AG10803 (cell line): ENCODE results near the gene TMEM125.

ENCODE experiments used
- DNase-seq: peaks from one replicate; pipeline ENCODE4 v3.0.0; 2010; ENCODE audit warnings: low read depth
- H3K4me3 ChIP-seq: 2 replicates; pipeline ENCODE4 v1.5.1; 2011; ENCODE audit warnings: mild to moderate bottlenecking, low read length, control low read depth
- TF ChIP-seq, protein P1 (sequence below): conservative IDR thresholded peaks from 2 replicates; pipeline ENCODE4 v1.5.1; 2011; ENCODE audit warnings: mild to moderate bottlenecking, low read length, control low read depth, inconsistent platforms

The TMEM125 gene

DNA sequence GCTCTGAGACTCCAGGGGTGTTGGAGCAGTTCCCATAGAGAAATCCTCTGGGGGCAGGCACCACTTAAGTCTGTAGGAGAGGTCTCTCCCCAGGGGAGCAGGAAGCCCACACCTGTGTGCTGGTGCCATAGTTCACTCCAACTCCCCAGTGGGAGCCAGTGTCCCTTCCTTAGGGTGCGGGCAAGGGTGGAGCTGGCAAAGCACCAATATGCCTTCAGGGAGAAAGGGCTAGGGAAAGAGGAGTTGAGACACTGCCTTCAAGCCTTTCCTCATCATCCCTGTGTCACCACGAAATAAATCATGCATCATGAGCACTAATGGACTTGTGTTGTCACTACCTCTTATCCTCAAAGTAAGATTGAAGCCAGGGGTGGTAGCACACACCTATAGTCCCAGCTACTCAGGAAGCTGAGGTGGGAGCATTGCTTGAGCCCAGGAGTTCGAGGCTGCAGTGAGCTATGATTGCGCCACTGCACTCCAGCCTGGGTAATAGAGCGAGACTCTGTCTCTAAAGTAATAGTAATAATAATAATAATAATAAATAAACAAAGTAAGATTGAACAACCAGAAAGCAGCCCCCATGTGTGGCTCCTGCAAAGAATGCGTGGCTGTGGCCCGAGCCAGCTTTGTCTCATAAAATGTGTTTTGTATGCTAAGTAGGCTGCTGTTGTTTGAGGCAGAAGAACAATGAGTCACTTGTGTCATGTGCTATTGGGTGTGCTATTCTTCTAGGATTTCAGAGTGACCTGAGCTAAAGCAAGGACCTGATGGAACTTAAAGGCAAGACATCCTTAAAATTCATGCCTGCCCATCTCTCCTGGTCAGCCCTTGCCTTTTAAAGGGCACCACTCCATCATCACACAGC is 24.3 kb downstream of the TMEM125 start:
- TF ChIP-seq, protein P1, sequence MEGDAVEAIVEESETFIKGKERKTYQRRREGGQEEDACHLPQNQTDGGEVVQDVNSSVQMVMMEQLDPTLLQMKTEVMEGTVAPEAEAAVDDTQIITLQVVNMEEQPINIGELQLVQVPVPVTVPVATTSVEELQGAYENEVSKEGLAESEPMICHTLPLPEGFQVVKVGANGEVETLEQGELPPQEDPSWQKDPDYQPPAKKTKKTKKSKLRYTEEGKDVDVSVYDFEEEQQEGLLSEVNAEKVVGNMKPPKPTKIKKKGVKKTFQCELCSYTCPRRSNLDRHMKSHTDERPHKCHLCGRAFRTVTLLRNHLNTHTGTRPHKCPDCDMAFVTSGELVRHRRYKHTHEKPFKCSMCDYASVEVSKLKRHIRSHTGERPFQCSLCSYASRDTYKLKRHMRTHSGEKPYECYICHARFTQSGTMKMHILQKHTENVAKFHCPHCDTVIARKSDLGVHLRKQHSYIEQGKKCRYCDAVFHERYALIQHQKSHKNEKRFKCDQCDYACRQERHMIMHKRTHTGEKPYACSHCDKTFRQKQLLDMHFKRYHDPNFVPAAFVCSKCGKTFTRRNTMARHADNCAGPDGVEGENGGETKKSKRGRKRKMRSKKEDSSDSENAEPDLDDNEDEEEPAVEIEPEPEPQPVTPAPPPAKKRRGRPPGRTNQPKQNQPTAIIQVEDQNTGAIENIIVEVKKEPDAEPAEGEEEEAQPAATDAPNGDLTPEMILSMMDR = no peak
- peak; percentile 46 for DNase-seq
- H3K4me3 ChIP-seq = no peak overlapping the region

DNA sequence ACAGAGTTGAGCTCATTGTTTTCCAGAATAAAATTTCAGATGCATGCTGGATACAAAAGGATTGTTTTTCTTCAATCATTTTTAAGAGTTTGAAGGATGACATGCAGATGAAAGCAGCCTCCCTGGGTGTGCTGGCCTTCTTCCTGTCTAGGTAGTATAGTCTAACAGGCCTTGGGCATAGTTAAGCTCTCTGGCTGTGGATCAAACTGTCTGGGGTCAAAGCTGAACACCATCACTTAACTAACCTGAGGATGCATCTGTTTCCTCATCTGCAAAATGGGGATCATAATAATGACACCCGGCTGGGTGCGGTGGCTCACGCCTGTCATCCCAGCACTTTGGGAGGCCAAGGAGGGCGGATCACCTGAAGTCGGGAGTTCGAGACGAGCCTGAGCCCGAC is 25.0 kb downstream of the TMEM125 start:
- no peak overlapping the region for H3K4me3 ChIP-seq
- TF ChIP-seq, protein P1 = no peak
- DNase-seq = no peak

DNA sequence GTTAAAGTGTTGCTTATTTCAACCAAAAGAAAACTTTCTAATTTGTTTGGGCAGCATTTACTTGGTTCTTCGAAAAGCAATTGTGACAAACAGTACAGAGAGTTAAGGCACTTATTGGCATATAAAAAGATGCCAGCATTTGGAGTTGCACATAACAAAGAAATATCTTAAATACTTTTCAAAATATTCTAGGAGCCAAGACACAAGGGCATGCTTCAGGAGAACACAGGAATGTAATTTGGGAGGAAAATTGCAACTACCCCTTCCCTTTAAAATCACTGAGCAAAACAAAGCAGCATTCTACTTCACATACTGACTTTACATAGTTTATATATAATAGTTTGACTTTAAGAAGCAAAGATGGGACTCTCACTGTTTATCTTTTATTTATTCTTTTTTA is 26.4 kb downstream of the TMEM125 start:
- TF ChIP-seq, protein P1 = no peak
- peak; percentile 42 for DNase-seq
- no peak overlapping the region for H3K4me3 ChIP-seq

DNA sequence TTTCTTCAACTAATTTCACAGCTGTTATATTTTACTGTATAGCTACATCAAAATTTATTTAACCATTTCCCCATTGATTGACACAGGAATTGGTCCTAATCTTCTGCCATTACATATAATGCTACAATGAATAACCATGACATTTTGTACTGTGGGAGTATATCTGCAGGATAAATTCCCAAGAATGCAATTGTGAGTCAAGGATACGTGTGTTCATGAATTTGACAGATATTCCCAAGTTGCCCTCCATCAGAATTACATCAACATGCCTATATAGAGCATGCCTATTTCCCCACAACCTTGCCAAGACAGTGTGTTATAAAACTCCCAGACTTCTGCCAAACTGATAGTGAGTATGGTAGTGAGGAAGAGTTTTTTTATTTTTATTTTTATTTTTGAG is 28.3 kb downstream of the TMEM125 start:
- TF ChIP-seq, protein P1 = no peak
- H3K4me3 ChIP-seq = no peak overlapping the region
- no peak for DNase-seq

DNA sequence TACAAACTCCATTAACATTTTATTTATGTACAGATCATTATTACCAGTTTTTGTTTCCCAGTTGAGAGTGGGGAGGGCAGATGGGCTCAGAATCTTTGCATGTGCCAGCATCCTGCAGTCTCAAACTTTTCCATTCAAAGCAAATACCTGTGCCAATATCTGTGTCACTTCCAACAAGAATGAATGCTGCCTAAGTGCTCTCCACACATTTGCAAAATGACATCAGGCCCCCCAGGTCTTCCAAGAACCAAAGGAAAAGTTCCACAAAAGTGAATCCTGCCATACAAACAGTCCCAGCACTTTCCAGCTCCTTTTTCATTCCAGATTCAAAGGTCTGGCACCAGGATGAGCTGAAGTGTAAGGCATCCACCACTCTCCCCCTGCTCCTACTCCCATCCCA is 29.3 kb downstream of the TMEM125 start:
- no peak for DNase-seq
- TF ChIP-seq, protein P1 = no peak
- H3K4me3 ChIP-seq = no peak overlapping the region

DNA sequence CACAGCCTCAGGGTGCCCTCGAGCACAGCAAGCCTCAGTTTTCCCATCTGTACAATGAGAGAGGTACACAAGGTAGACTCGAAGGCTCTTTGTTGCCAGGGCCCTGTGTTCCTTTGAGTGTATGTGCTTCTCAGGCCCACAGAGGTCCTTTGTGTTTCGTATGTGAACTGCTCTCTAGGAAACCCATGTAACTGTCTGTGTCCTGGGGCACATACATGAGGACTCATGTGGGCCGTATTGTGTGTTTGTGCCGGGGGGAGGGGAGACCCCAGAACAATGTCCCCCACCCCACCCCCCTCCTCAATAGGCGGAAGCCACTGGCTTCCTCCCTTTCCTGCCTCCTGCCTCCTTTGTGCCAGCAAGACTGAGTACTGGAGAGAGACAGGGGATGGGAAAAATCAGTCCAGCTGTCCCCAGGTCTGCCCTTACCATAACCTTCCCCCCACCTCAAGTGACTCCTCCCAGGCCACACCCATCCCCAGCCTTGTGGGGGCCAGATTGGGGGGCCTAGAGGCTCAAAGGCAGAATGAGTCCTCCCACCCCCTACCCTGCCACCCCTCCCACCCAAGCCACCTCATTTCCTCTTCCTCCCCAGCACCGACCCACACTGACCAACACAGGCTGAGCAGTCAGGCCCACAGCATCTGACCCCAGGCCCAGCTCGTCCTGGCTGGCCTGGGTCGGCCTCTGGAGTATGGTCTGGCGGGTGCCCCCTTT is 30.8 kb downstream of the TMEM125 start, which contains the start of gene TIE1:
TIE1 (plus strand) TSS at position 605 of the 717 bp plus-strand sequence; CDS start at position 695, 90 bp downstream.
- no peak for DNase-seq
- TF ChIP-seq, protein P1 = no peak
- H3K4me3 ChIP-seq = no peak within 1 kb of the TSS
